Type B pancreatic cell (in vitro differentiated cells): Measurements from ENCODE around the gene BPIFB4. TPM values are rescaled to one million over a fixed set of nuclear protein-coding genes. Genes with fewer than 3 reads are reported as not detected.

Source experiments
- DNase-seq: peaks from one replicate; pipeline ENCODE4 v3.0.0; 2021; ENCODE audit warnings: mixed read lengths; ENCODE audit not compliant: unreplicated experiment; ENCODE audit errors: extremely low spot score
- H3K27ac Mint-ChIP-seq: 2 replicates; pipeline ENCODE4 v1.8.0; 2021; ENCODE audit warnings: mild to moderate bottlenecking, mixed read lengths
- H3K27me3 Mint-ChIP-seq: 2 replicates; pipeline ENCODE4 v1.8.0; 2021; ENCODE audit warnings: mixed read lengths
- H3K36me3 Mint-ChIP-seq: 2 replicates; pipeline ENCODE4 v1.8.0; 2021; ENCODE audit warnings: mixed read lengths
- H3K4me1 Mint-ChIP-seq: one replicate; pipeline ENCODE4 v1.8.0; 2021; ENCODE audit warnings: mixed read lengths; ENCODE audit not compliant: unreplicated experiment
- H3K4me3 Mint-ChIP-seq: 2 replicates; pipeline ENCODE4 v1.8.0; 2021; ENCODE audit warnings: mild to moderate bottlenecking, mixed read lengths
- H3K9me3 Mint-ChIP-seq: 2 replicates; pipeline ENCODE4 v1.8.0; 2021; ENCODE audit warnings: mixed read lengths
- CTCF ChIP-seq: fragments of 200-600 bp; sonication (generic); conservative IDR thresholded peaks from 2 replicates; pipeline ENCODE4 v1.5.0; 2021; ENCODE audit warnings: antibody characterized with exemption, mild to moderate bottlenecking
- long read RNA-seq: library from polyadenylated mRNA; unstranded; transcript quantifications from one replicate; pipeline ENCODE4 v2.0.0, GENCODE V29; 2020
- total RNA-seq: library from RNA; stranded (reverse); gene quantifications from 2 replicates; pipeline ENCODE4 v1.2.1, GENCODE V29; 2021; ENCODE audit warnings: low replicate concordance

BPIFB4 gene
- total RNA-seq: not detected in 2 replicates
- long read RNA-seq: 0 reads

DNA sequence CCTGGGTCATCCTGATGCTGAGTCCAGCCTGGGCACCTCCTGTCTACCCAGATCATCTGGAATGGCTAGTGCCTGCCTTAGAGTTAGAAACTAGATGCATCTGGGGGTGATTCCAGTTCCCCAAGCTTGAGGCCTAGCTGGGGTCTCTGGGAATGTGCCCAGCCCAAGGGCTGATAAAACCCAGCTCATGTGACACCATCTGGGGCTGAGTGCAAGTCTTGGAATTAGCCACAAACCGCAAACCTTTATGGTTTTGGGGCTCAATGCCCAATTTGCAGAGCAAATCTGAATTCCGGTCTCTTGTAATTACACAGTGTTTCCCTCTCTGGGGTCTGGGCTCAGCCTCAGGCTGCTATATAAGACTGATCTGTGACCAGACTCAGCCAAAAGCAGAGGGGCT is at the start of gene BPIFB4:
Gene BPIFB4 (plus strand): TSS at position 385 of the 400 bp plus-strand sequence. CDS start 1,884 bp downstream, outside the sequence.
- H3K4me3 Mint-ChIP-seq: no peak within 1 kb of the TSS
- peaks cover 51% of the 10 kb centered on the region for H3K27me3 Mint-ChIP-seq
- H3K36me3 Mint-ChIP-seq: no peaks in the 10 kb centered on the region
- H3K27ac Mint-ChIP-seq: no peak within 1 kb of the TSS
- H3K4me1 Mint-ChIP-seq: no peaks in the 10 kb centered on the region
- DNase-seq: no peak
- no peaks in the 10 kb centered on the region for H3K9me3 Mint-ChIP-seq
- TF ChIP-seq CTCF: no peak

DNA sequence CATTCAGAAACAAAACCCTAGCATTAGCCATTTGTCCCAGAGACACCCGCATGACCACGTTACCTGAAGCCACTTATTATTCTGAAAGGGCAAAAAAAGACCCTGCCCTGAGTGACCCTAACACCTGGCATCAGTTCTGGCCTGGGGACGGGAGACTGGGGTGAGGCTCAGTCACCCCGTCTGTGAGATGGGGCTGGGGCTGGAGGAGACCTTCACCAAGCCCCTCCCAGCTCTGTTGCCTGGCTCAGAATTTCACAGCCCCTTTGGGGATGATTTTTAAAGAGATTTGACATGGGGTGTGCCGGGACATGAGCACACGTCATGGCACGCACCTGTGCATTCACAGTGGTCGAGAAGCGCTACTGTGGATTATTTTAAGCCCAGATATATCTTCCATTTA is 49.4 kb upstream of the BPIFB4 start:
- no peaks in the 10 kb centered on the region for H3K4me1 Mint-ChIP-seq
- H3K27ac Mint-ChIP-seq: no peak overlapping the region
- peaks cover 4% of the 10 kb centered on the region for H3K9me3 Mint-ChIP-seq
- peaks cover 23% of the 10 kb centered on the region for H3K27me3 Mint-ChIP-seq
- TF ChIP-seq CTCF: no peak
- no peaks in the 10 kb centered on the region for H3K36me3 Mint-ChIP-seq
- H3K4me3 Mint-ChIP-seq: no peak overlapping the region
- no peak for DNase-seq

- no peaks in the 10 kb centered on the region for H3K36me3 Mint-ChIP-seq
- no peak for TF ChIP-seq CTCF
- H3K27ac Mint-ChIP-seq: no peak overlapping the region
- peaks cover 25% of the 10 kb centered on the region for H3K27me3 Mint-ChIP-seq
- no peak overlapping the region for H3K4me3 Mint-ChIP-seq
- no peaks in the 10 kb centered on the region for H3K4me1 Mint-ChIP-seq
- H3K9me3 Mint-ChIP-seq: peaks cover 4% of the 10 kb centered on the region
- no peak for DNase-seq
Observed at GRCh38 chr20:33030569-33030968, 48.9 kb upstream of the BPIFB4 start.

GRCh38 chr20:33031531-33031930 is 47.9 kb upstream of the BPIFB4 start, which contains the start of gene BPIFB6:
BPIFB6 (plus strand) TSS chr20:33031648; CDS start chr20:33031648, 0 bp downstream.
- DNase-seq: no peak
- TF ChIP-seq CTCF: no peak
- Mint-ChIP-seq H3K9me3 (peaks cover 4% of the 10 kb centered on the region), H3K27me3 (peaks cover 29% of the 10 kb centered on the region), H3K36me3 (no peaks in the 10 kb centered on the region), H3K27ac (no peak within 1 kb of the TSS), H3K4me3 (no peak within 1 kb of the TSS), H3K4me1 (no peaks in the 10 kb centered on the region)

- Mint-ChIP-seq H3K27ac (no peak overlapping the region), H3K27me3 (peaks cover 25% of the 10 kb centered on the region), H3K9me3 (peaks cover 4% of the 10 kb centered on the region), H3K36me3 (no peaks in the 10 kb centered on the region), H3K4me1 (no peaks in the 10 kb centered on the region), H3K4me3 (no peak overlapping the region)
- no peak for TF ChIP-seq CTCF
- DNase-seq: no peak
Observed at GRCh38 chr20:33032555-33032954, 46.9 kb upstream of the BPIFB4 start.

DNA sequence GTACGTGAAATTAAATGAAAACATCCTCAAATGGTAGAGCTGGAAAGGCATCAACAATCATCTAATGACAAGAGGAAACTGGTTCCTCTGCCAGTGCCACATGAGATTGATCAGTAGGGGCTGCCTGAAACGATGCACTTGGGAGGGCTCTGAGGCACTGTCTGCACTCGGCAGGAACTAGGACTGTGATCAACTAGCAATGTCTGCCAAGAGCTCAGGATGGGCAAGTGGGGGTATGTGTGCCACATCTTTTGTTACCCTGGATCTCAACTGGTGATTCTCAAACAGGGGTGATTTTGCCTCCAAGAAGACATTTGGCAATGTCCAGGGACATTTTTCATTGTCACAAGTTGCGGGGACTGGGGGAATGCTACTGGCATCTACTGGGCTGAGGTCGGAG is 46.1 kb upstream of the BPIFB4 start:
- no peak for TF ChIP-seq CTCF
- H3K27me3 Mint-ChIP-seq: peaks cover 33% of the 10 kb centered on the region
- H3K36me3 Mint-ChIP-seq: no peaks in the 10 kb centered on the region
- peaks cover 4% of the 10 kb centered on the region for H3K9me3 Mint-ChIP-seq
- no peaks in the 10 kb centered on the region for H3K4me1 Mint-ChIP-seq
- H3K4me3 Mint-ChIP-seq: no peak overlapping the region
- no peak overlapping the region for H3K27ac Mint-ChIP-seq
- no peak for DNase-seq
